Testis (tissue), 2 donors: ENCODE measurements around the gene TTC5.

Source experiments
- POLR2A ChIP-seq: fragments of 450-650 bp; IDR thresholded peaks from one replicate; pipeline ENCODE4 v1.6.1; 2017; ENCODE audit warnings: antibody characterized with exemption, mild to moderate bottlenecking, moderate library complexity
- TF ChIP-seq, protein P1 (sequence below), 3 experiments: fragments of 450-650 bp in 2 of 3; fragments of 200-600 bp in 1 of 3; sonication (generic) in 1 of 3; IDR thresholded peaks; one replicate each; pipeline ENCODE4 v1.5.1; 2016 to 2019; ENCODE audit warnings: antibody characterized with exemption in 3 of 3, mild to moderate bottlenecking in 2 of 3, moderate library complexity in 1 of 3

DNA sequence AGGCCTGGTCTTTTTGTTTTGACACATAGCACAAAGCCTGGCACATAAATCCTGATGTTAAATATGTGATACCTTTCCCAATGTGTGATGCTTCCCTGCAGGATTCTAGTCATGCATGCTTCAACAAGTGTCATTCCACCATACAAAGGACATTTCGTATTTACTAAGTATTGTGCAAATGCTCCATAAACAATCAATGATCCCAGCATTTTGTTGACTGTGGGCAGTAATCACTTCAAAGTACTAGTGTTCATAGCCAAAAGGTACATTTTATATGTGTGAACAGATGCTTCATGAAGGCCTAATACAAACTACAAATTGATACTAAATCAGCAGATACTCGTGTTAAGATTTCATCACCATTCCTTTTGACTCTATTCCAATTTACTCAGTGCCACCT, 23.0 kb upstream of the TTC5 start:
- TF ChIP-seq, protein P1, sequence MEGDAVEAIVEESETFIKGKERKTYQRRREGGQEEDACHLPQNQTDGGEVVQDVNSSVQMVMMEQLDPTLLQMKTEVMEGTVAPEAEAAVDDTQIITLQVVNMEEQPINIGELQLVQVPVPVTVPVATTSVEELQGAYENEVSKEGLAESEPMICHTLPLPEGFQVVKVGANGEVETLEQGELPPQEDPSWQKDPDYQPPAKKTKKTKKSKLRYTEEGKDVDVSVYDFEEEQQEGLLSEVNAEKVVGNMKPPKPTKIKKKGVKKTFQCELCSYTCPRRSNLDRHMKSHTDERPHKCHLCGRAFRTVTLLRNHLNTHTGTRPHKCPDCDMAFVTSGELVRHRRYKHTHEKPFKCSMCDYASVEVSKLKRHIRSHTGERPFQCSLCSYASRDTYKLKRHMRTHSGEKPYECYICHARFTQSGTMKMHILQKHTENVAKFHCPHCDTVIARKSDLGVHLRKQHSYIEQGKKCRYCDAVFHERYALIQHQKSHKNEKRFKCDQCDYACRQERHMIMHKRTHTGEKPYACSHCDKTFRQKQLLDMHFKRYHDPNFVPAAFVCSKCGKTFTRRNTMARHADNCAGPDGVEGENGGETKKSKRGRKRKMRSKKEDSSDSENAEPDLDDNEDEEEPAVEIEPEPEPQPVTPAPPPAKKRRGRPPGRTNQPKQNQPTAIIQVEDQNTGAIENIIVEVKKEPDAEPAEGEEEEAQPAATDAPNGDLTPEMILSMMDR (IDR thresholded peaks at IDR 0.05), result no peak
- no peak for TF ChIP-seq POLR2A
